Naive B cell (primary cell): ENCODE data around the gene RASA3. TPM values are rescaled to one million over a fixed set of nuclear protein-coding genes. Genes with fewer than 3 reads are reported as not detected.
"Not testable (repeated sequence)": the region's sequence is repeated elsewhere in the genome, so short reads cannot be mapped to it uniquely, and the experiment has no call there.

ENCODE experiments used
- ATAC-seq, 2 donors: fragments of 150-1000 bp; cut with Tn5 transposase; 2 replicates each; pipeline ENCODE4 v1.10.0; 2021; ENCODE audit warnings: low read depth in 2 of 2, mild to moderate bottlenecking in 2 of 2, moderate library complexity in 2 of 2
- DNase-seq: peaks from one replicate; pipeline ENCODE4 v3.0.0; 2022
- H3K27ac Mint-ChIP-seq, 6 donors: one replicate each; pipeline ENCODE4 v1.8.0; 2020 to 2022; ENCODE audit warnings: mild to moderate bottlenecking in 6 of 6, mixed read lengths in 6 of 6, moderate library complexity in 5 of 6, inconsistent platforms in 2 of 6
- H3K27me3 Mint-ChIP-seq, 3 donors: one replicate each; pipeline ENCODE4 v1.8.0; 2021 to 2022; ENCODE audit warnings: mixed read lengths in 3 of 3, mild to moderate bottlenecking in 1 of 3
- H3K36me3 Mint-ChIP-seq, 2 donors: one replicate each; pipeline ENCODE4 v1.8.0; 2020 to 2022; ENCODE audit warnings: mixed read lengths in 2 of 2, inconsistent platforms in 1 of 2, mild to moderate bottlenecking in 1 of 2
- H3K4me1 Mint-ChIP-seq, 3 donors: one replicate each; pipeline ENCODE4 v1.8.0; 2020 to 2022; ENCODE audit warnings: mixed read lengths in 3 of 3, inconsistent platforms in 1 of 3, mild to moderate bottlenecking in 1 of 3, moderate library complexity in 1 of 3
- H3K4me3 Mint-ChIP-seq, 8 donors: one replicate each; pipeline ENCODE4 v1.8.0; 2020 to 2022; ENCODE audit warnings: mild to moderate bottlenecking in 8 of 8, mixed read lengths in 8 of 8, moderate library complexity in 8 of 8, inconsistent platforms in 2 of 8
- H3K9me3 Mint-ChIP-seq, 7 donors: one replicate each; pipeline ENCODE4 v1.8.0; 2020 to 2022; ENCODE audit warnings: mixed read lengths in 7 of 7, mild to moderate bottlenecking in 5 of 7, inconsistent platforms in 2 of 7, moderate library complexity in 1 of 7
- polyA plus RNA-seq, 6 donors: library from polyadenylated mRNA; unstranded; fragments of 300-500 nt; fragmentation: Illumina TruSeq; gene quantifications; one replicate each; pipeline ENCODE4 v1.2.3, GENCODE V29; 2021; ENCODE audit warnings: low read depth in 6 of 6

RASA3 gene
- polyA plus RNA-seq, 6 donors from 2014 or later: 17.1 to 41.9 (median 28.8) TPM

DNA sequence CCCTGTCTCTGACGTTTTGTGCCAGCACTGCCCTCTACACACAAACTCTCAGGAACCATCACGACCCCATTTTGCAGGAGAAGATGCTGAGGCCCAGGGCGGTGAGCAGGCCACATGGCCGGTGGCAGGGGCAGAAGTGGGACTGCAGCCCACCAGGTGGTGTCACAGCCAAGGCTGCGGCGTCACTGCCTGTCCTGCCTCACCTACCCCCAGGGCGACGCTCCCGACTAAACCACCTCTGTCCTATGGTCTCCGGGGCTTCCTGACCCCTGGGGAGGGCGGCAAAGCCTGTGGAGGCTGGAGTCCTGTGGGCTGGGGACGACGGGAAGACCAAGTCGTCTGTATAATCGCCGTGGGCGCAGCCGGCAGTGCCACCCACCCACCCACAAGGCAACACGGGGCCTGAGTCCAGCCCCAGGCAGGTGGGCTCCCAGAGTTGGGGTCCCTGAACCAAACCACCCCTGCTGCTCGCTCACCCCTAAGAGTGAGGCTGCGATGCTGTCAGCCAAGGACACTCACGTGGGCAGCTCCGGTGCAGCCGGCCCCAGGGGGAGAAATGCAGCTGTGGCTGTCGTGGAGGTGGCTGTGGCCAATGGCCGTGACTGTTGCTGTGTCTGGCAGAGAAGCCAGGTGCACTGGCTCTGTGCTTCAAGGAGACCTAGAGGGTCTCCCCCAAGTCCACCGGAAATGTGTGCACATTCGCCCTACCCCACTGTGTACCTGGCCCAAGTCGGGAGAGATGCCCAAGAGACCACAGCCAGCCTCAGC lies 29.7 kb downstream of the RASA3 start:
- Mint-ChIP-seq H3K4me3 (no peak overlapping the region), H3K9me3 (no peaks in the 10 kb centered on the region), H3K4me1 (peaks cover 14 to 30% (median 15%) of the 10 kb centered on the region in 3 donors), H3K27me3 (no peaks in the 10 kb centered on the region), H3K36me3 (no peaks in the 10 kb centered on the region), H3K27ac (peak overlapping the region in 3 of 6 donors; percentile 38 to 70 (median 69))
- no peak for ATAC-seq
- DNase-seq: no peak

DNA sequence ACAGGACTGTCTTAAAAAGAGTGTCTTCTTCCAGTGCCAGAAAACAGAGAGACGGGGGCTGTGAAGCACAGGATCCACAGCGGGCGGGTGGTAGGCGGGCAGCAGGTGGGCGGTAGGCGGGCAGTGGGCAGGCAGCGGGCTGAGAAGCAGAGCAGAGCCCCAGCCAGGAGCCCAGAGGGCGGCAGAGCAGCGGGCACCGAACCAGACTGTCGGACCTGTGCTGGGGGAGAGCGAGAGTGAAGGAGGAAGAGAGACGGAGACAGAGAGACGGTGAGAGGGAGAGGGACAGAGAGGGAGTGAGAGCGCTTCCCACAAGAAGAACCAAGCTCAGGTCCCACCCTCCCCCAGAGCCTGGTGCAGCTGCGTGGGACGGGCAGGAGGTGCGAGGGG lies 30.3 kb downstream of the RASA3 start:
- H3K4me1 Mint-ChIP-seq: peaks cover 20 to 35% (median 20%) of the 10 kb centered on the region in 3 donors
- H3K4me3 Mint-ChIP-seq: no peak overlapping the region
- no peaks in the 10 kb centered on the region for H3K27me3 Mint-ChIP-seq
- peaks cover 0 to under 1% of the 10 kb centered on the region in 2 donors for H3K36me3 Mint-ChIP-seq
- DNase-seq (no peak), ATAC-seq (no peak)
- H3K9me3 Mint-ChIP-seq: no peaks in the 10 kb centered on the region
- H3K27ac Mint-ChIP-seq: peak overlapping the region in 3 of 6 donors; percentile 19 to 73 (median 70)

GRCh38 chr13:114101358-114102130 lies 30.9 kb downstream of the RASA3 start:
- Mint-ChIP-seq H3K4me3 (no peak overlapping the region), H3K9me3 (no peaks in the 10 kb centered on the region), H3K27ac (peak overlapping the region in 4 of 6 donors; percentile 36 to 73 (median 65)), H3K27me3 (no peaks in the 10 kb centered on the region), H3K4me1 (peaks cover 25 to 41% (median 26%) of the 10 kb centered on the region in 3 donors), H3K36me3 (peaks cover 0 to 6% of the 10 kb centered on the region in 2 donors)
- DNase-seq (no peak), ATAC-seq (no peak)

DNA sequence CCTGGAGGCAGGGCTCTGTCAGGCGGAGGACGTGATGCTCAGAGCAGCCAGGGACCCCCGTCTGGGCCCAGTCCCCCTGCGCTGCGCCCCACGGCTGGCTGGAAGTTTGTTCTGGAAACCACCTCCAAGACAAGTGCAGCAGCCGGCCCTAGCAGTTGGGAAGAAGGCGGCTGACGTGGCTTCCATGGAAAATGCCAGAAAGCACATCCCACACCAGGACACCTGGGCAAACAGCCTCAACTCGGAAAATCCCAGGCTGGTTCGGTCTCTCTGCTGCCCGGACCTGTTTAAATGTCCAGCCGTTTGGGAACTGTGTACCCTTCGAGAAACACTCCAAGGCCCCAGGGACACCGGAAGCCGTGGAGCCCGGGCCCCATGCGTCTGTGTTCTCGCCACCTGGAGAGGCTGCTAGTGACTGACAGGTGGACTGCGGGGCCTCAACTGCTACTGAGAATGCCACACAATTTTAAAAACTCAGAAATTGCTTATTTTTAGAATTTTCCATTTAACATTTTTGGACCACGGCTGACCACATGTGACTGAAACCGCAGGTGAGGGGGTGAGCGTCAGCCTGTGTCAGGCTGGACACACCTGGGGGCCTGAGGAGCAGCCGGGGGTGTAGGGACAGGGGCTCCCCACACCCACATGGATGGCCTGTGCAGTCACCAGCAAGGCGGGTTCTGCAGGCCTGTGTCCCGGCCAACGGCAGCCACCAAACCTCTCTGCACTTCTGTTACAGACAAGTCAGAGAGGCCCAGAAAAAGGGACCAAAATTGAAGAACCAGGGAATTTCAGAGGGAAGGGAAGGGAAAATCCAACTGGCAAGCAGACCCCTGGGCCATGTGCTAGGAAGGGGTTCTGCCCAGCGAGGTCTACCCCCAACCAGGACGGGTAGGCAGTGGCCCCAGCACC lies 31.7 kb downstream of the RASA3 start:
- peaks cover 0 to 7% of the 10 kb centered on the region in 2 donors for H3K36me3 Mint-ChIP-seq
- H3K9me3 Mint-ChIP-seq: peaks cover 0 to 3% (median 0%) of the 10 kb centered on the region in 7 donors

GRCh38 chr13:114099918-114100445 lies 32.4 kb downstream of the RASA3 start:
- Mint-ChIP-seq H3K27me3 (no peaks in the 10 kb centered on the region), H3K9me3 (peaks cover 0 to 3% (median 0%) of the 10 kb centered on the region in 7 donors), H3K4me1 (peaks cover 40 to 50% (median 41%) of the 10 kb centered on the region in 3 donors), H3K27ac (peak overlapping the region in 4 of 6 donors; percentile 24 to 70 (median 56)), H3K36me3 (peaks cover 0 to 7% of the 10 kb centered on the region in 2 donors), H3K4me3 (no peak overlapping the region)
- DNase-seq (no peak), ATAC-seq (no peak)

More for the DNA sequence above, 31.7 kb downstream of the RASA3 start:
- Mint-ChIP-seq H3K4me1 (peaks cover 33 to 45% (median 35%) of the 10 kb centered on the region in 3 donors), H3K4me3 (peak overlapping the region in 1 of 8 donors; percentile 77), H3K27me3 (no peaks in the 10 kb centered on the region), H3K27ac (peak overlapping the region in 3 of 6 donors; percentile 24 to 70 (median 47))
- no peak for DNase-seq
- ATAC-seq: no peak

DNA sequence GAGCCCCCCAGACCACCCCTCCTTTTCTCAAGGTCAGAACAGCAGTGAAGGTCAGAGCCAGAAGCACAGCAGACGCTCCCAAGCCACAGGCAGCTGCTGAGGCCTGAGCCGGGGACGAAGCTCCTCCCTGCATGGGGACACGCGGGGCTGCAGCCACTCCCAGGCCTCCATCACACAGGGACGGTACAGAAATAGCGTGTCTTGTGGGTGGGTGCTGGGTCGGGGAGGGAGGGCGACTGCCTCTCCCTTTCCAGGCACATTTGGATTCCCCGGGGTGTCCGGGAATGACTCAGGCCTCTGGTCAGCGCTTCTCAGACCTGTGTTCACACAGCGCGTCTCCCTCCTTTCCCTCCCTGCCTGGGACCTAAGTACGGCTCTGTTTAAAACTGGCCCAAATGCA lies 33.2 kb downstream of the RASA3 start:
- Mint-ChIP-seq H3K36me3 (peaks cover 3 to 7% of the 10 kb centered on the region in 2 donors), H3K9me3 (peaks cover 0 to 5% (median 0%) of the 10 kb centered on the region in 7 donors), H3K27ac (no peak overlapping the region), H3K27me3 (no peaks in the 10 kb centered on the region), H3K4me1 (peaks cover 38 to 48% (median 42%) of the 10 kb centered on the region in 3 donors), H3K4me3 (no peak overlapping the region)
- no peak for DNase-seq
- no peak for ATAC-seq

- H3K4me3 Mint-ChIP-seq, DNase-seq, H3K27me3 Mint-ChIP-seq, ATAC-seq: not testable (repeated sequence)
- peaks cover 8 to 12% of the 10 kb centered on the region in 2 donors for H3K36me3 Mint-ChIP-seq
- H3K27ac Mint-ChIP-seq: peak overlapping the region in 2 of 6 donors; percentile 63 to 67
- peaks cover under 1 to 10% (median 5%) of the 10 kb centered on the region in 7 donors for H3K9me3 Mint-ChIP-seq
- peaks cover 42 to 51% (median 44%) of the 10 kb centered on the region in 3 donors for H3K4me1 Mint-ChIP-seq
These were observed 33.8 kb downstream of the RASA3 start for GRCh38 chr13:114098689-114099056.

DNA sequence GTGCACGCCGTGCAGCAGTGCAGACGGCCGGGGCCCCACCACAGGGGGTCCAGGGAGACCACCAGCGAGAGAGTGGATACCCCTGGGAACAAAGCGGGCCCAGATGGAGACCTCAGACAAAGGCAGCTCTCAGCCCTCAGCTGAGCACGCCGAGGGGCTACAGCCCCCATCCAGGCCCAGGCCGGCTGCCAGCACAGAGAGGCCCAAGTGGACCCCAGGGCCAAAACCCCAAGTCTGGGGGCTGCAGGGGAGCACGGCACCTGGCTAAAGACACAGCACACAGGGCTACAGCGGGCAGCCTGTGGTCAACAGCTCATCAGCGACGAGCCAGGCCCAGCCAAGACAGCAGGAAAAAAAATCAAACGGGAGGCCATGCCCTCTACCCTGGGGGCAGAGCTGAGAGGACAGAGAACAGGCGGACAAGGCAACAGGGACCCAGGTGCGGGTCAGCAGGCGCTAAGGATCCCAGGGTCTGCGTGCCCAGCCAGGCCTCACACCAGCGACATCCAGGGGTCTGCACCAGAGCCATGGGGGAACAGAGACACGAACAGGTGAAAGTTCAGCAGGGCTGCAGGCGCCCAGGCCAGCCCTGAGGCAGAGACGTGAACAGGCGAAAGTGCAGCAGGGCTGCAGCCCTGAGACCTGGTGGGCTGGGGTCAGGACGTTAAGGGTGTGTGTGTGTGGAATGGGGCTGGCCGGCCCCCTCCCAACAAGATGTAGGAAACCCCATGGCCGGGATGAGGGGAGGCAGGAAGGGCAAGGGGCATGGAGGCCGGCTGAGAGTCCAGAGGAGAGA lies 34.3 kb downstream of the RASA3 start:
- no peak for ATAC-seq
- peaks cover 6 to 16% (median 11%) of the 10 kb centered on the region in 7 donors for H3K9me3 Mint-ChIP-seq
- H3K27ac Mint-ChIP-seq: peak overlapping the region in 5 of 6 donors; percentile 56 to 88 (median 73)
- no peak for DNase-seq
- H3K4me1 Mint-ChIP-seq: peaks cover 42 to 54% (median 49%) of the 10 kb centered on the region in 3 donors
- H3K27me3 Mint-ChIP-seq: no peaks in the 10 kb centered on the region
- H3K4me3 Mint-ChIP-seq: peak overlapping the region in 1 of 8 donors; percentile 24
- peaks cover 12 to 18% of the 10 kb centered on the region in 2 donors for H3K36me3 Mint-ChIP-seq

DNA sequence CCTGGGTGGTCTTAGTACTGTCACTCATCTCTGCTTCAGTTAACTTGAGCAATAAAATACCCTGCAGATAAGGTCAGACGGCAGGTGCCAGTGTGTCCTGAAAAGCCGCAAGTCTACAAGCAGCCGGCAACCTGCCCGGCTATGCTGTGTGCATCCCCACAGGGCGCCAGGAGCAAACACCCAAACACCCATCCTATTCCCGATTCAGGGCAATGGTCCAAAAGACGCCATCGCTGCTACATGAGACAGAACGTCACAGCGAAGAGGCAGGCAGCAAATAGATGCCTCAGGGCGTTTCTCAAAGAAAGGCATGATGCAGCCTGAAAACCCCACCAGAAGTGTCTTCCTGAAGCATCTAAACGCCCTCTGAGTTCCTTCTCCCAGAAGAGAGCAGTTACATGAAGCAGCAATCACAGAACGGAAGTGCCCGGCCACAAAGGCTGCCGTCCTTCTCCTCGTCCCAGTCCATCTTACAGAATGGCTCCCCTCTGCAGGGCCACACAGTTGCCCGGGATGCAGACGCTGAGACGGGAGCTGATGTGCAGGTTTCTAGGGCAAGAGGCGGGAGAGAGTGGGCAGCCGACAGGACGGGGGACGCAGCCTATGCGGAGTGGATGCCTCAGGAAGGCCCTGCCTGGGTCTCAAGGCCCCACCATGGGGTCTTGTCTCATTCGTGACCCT lies 35.1 kb downstream of the RASA3 start:
- DNase-seq (no peak), ATAC-seq (no peak)
- Mint-ChIP-seq H3K4me1 (peaks cover 42 to 52% (median 49%) of the 10 kb centered on the region in 3 donors), H3K36me3 (peaks cover 12 to 21% of the 10 kb centered on the region in 2 donors), H3K9me3 (peaks cover 6 to 21% (median 13%) of the 10 kb centered on the region in 7 donors), H3K27me3 (no peaks in the 10 kb centered on the region), H3K4me3 (no peak overlapping the region), H3K27ac (peak overlapping the region in 5 of 6 donors; percentile 30 to 88 (median 70))

- ATAC-seq (no peak), DNase-seq (no peak)
- Mint-ChIP-seq H3K27ac (peak overlapping the region in 5 of 6 donors; percentile 26 to 90 (median 76)), H3K36me3 (peaks cover 12 to 27% of the 10 kb centered on the region in 2 donors), H3K4me3 (peak overlapping the region in 1 of 8 donors; percentile 31), H3K9me3 (peaks cover 10 to 26% (median 18%) of the 10 kb centered on the region in 7 donors), H3K4me1 (peaks cover 42 to 49% (median 49%) of the 10 kb centered on the region in 3 donors), H3K27me3 (no peaks in the 10 kb centered on the region)
These were observed 35.6 kb downstream of the RASA3 start for GRCh38 chr13:114096811-114097211.

DNA sequence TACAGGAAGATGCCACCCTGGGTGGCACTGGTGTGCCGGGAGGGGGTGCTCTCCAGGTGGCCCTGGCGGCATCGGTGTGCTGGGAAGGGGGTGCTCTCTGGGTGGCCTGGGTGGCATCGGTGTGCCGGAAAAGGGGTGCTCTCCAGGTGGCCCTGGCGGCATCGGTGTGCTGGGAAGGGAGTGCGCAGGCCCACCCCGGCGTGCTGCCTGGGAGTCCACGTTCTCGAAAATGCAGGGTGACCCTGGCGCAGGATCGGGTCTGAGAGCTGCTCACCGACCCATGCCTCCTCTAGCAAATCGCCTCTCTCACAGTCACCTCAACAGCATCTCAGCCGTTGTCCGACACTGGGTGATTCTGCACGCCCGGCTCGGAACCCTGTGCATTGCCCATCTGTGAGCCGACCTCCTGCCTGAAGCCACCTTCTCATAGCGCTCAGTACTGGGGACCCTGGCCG lies 36.4 kb downstream of the RASA3 start:
- Mint-ChIP-seq H3K9me3 (peaks cover 13 to 34% (median 24%) of the 10 kb centered on the region in 7 donors), H3K4me3 (no peak overlapping the region), H3K36me3 (peaks cover 12 to 31% of the 10 kb centered on the region in 2 donors), H3K27me3 (no peaks in the 10 kb centered on the region), H3K4me1 (peaks cover 44 to 49% (median 49%) of the 10 kb centered on the region in 3 donors), H3K27ac (peak overlapping the region in 2 of 6 donors; percentile 41 to 65)
- DNase-seq (no peak), ATAC-seq (no peak)
